Thymus (tissue), 11 donors: ENCODE results near the gene SOX8. TPM values are rescaled to one million over a fixed set of nuclear protein-coding genes. Genes with fewer than 3 reads are reported as not detected.

Experiments used
- DNase-seq, 9 donors: peaks; one replicate each; pipeline ENCODE4 v3.0.0-alpha.2; 2013; ENCODE audit warnings: low spot score in 9 of 9, low read depth in 6 of 9, missing footprints in 1 of 9
- H3K27ac ChIP-seq, 2 donors: one replicate each; pipeline ENCODE4 v1.5.1; 2013; ENCODE audit warnings: control low read depth in 1 of 2, low read depth in 1 of 2, low read length in 1 of 2, mild to moderate bottlenecking in 1 of 2, moderate library complexity in 1 of 2
- H3K27me3 ChIP-seq, 2 donors: one replicate each; pipeline ENCODE4 v1.5.1; 2013; ENCODE audit warnings: low read length in 1 of 2; ENCODE audit not compliant: control insufficient read depth in 2 of 2, insufficient read depth in 1 of 2
- H3K36me3 ChIP-seq, 2 donors: one replicate each; pipeline ENCODE4 v1.5.1; 2013; ENCODE audit warnings: low read length in 1 of 2, mild to moderate bottlenecking in 1 of 2, moderate library complexity in 1 of 2; ENCODE audit not compliant: control insufficient read depth in 2 of 2, insufficient read depth in 2 of 2
- H3K4me1 ChIP-seq, 2 donors: one replicate each; pipeline ENCODE4 v1.5.1; 2013; ENCODE audit warnings: low read length in 2 of 2; ENCODE audit not compliant: control insufficient read depth in 2 of 2, insufficient read depth in 2 of 2
- H3K4me3 ChIP-seq, 2 donors: one replicate each; pipeline ENCODE4 v1.5.1; 2013; ENCODE audit warnings: low read length in 2 of 2, control low read depth in 1 of 2, mild to moderate bottlenecking in 1 of 2
- H3K9me3 ChIP-seq, 2 donors: one replicate each; pipeline ENCODE4 v1.5.1; 2013; ENCODE audit warnings: low read length in 1 of 2, mild to moderate bottlenecking in 1 of 2; ENCODE audit not compliant: control insufficient read depth in 2 of 2, insufficient read depth in 1 of 2
- WGBS: extraction: QIAGEN DNeasy Blood & Tissue Kit; methylation state at CpG from one replicate; pipeline ENCODE4 v1.1.7; 2013; 5-methylcytosine and 5-hydroxymethylcytosine counted together
- polyA plus RNA-seq: library from polyadenylated mRNA; stranded (reverse); fragments of 200-250 nt; gene quantifications from one replicate; pipeline ENCODE4 v1.2.3, GENCODE V29; 2013
- total RNA-seq: library from RNA; stranded (reverse); fragments of 120-200 nt; gene quantifications from one replicate; pipeline ENCODE4 v1.2.4, GENCODE V29; 2013
- donor health status: healthy.

The SOX8 gene
- total and polyA plus RNA-seq, 2 donors = 1.3 to 2.1 TPM

DNA sequence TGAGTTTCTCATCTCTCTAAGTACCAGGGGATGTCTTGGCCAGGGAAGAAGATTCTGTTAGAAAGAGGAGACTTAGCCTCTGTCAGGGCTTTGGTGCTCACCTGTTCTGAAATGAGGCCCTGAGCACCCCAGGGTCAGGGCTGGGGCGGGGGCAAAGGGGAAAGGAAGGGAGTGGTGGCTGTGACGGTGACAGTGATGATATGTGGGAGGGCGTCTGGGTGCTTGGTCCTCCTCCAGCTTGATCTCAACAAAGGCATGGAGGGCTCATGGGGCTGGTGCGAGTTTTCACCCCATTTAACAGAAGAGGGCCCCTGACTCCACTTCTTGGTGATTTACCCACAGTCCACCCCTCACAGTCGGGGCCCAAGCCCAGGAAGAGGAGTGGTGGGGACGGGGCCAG lies 15.1 kb downstream of the SOX8 start:
- peaks cover 0 to 2% of the 10 kb centered on the region in 2 donors for H3K4me1 ChIP-seq
- H3K4me3 ChIP-seq = no peak overlapping the region
- WGBS = 71% methylated on average over 6 of the region's 6 CpGs
- peaks cover 7 to 15% of the 10 kb centered on the region in 2 donors for H3K9me3 ChIP-seq
- peaks cover 14 to 35% of the 10 kb centered on the region in 2 donors for H3K27me3 ChIP-seq
- H3K36me3 ChIP-seq = no peaks in the 10 kb centered on the region
- no peak for DNase-seq
- H3K27ac ChIP-seq = no peak overlapping the region

DNA sequence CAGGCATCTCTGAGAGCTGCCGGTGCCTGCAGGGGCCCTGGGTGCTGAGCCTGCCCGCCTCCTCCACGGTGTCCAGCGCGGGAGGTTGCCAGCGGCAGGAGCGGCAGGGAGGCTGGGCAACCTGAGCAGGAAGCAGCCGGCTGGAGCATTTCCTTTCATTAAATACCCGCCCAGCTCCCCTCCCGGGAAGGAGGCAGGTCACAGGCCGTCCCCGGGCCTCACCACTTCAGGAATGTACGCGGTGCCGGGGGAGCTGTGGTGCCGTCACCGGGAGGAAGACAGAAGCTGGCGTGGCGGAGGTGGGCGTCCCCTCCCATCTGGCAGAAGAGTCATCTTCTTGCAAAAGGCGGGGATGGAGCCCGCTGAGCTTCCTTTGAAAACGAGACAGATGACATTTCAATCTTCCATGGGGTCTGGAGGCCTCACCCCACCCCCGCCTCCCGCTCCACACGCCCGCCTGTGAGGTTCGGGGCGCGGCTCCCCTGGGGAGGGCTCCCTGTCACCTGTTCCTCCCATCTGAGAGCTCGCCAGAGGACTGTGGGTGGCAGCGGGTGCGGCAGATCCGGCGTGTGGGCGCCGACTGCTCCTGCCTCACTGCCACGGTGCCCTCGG lies 16.0 kb downstream of the SOX8 start:
- Histone ChIP-seq H3K36me3 (no peaks in the 10 kb centered on the region), H3K27me3 (peaks cover 14 to 35% of the 10 kb centered on the region in 2 donors), H3K9me3 (peaks cover 7 to 15% of the 10 kb centered on the region in 2 donors), H3K4me3 (peak overlapping the region in 1 of 2 donors; percentile 15), H3K27ac (peak overlapping the region in 1 of 2 donors; percentile 49), H3K4me1 (peaks cover 0 to 2% of the 10 kb centered on the region in 2 donors)
- DNase-seq = peak in 1 of 9 donors; percentile 35
- WGBS = 15% methylated on average over 39 of the region's 39 CpGs

DNA sequence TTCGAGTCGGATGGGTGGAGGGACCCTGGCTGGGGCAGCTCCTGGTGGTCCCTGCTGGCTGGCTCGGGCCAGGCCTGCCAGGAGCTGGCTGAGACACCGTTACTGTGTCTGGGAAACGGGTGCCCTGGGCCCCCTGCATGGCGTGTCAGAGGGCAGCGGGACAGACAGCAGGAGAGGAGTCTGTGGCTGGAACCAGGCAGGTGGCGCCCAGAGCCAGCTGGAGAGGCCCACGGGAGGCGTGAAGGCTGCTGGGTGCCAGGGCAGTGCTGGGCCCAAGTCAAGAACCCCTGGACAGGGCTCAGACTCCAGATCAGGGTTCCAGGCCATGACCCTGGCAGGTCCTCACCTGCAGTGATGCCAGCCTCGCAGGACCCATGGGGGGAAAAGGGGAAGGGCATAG lies 16.6 kb downstream of the SOX8 start:
- no peak for DNase-seq
- Histone ChIP-seq H3K27me3 (peaks cover 14 to 35% of the 10 kb centered on the region in 2 donors), H3K4me3 (no peak overlapping the region), H3K4me1 (peaks cover 0 to 2% of the 10 kb centered on the region in 2 donors), H3K27ac (peak overlapping the region in 1 of 2 donors; percentile 49), H3K36me3 (no peaks in the 10 kb centered on the region), H3K9me3 (peaks cover 7 to 15% of the 10 kb centered on the region in 2 donors)
- 68% methylated on average over 11 of the region's 11 CpGs for WGBS

DNA sequence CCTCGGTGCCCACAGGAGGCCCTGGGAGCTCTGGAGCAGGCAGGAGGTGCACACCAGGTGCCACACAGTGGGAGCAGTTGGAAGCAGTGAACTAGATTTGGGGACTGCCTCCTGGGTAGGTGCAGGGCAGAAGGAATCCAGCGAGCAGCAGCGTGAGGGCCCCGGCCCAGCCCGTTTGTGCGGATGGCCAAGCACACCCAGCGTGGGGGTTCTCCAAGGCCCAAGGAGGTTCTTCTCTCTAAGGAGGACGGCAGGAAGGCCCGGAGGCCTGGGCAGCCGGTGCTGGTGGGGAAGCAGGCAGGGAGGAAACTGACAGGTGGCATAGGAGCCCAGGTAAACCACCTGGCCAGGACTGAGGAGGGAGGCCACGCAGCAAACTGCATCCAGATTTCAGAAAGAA lies 17.0 kb downstream of the SOX8 start:
- Histone ChIP-seq H3K36me3 (no peaks in the 10 kb centered on the region), H3K4me3 (no peak overlapping the region), H3K9me3 (peaks cover 7 to 15% of the 10 kb centered on the region in 2 donors), H3K27me3 (peaks cover 14 to 37% of the 10 kb centered on the region in 2 donors), H3K4me1 (peaks cover 0 to 4% of the 10 kb centered on the region in 2 donors), H3K27ac (peak overlapping the region in 1 of 2 donors; percentile 31)
- 89% methylated on average over 11 of the region's 11 CpGs for WGBS
- no peak for DNase-seq

DNA sequence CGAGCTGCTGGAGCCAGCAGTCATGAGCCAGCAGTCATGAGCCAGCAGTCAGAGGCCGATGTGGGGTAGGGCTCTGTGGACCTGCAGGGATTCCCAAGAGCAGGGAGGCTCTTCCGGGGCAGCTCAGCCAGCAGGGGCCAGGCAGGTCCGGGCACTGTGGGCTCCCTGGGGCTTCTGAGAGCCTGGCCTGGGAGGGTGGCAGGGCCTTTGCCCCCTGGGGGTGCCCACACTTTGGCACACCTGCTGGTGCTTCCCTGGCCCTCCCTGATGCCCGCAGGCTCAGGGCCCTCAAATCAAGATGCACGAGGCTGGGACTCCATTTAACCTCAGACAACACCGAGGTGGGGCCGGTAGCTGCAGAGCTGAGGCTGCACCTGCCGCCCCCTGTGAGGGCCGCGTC lies 18.1 kb downstream of the SOX8 start:
- DNase-seq = no peak
- Histone ChIP-seq H3K9me3 (peaks cover 7 to 15% of the 10 kb centered on the region in 2 donors), H3K27ac (no peak overlapping the region), H3K27me3 (peaks cover 14 to 38% of the 10 kb centered on the region in 2 donors), H3K4me1 (peaks cover 0 to 10% of the 10 kb centered on the region in 2 donors), H3K4me3 (no peak overlapping the region), H3K36me3 (no peaks in the 10 kb centered on the region)
- 94% methylated on average over 11 of the region's 11 CpGs for WGBS

DNA sequence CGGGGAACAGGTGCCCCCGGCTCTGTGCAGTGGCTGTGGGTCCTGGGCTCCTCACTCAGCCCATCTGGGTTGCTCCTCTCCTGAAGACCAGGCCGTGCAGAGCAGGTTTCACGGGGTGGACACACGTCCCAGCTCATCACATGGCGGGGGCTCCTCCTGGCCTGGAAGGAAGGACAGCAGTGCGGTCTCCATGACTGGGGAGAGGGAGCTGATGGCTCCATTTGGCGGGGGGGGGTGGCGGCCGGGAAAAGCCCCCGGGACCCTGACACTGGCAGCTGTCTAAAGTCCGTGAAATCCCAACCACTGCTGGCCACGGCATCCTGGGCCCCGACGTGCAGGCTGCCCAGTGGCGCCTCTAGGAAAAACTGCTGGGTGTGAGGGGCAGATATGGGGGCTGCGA lies 19.0 kb downstream of the SOX8 start:
- Histone ChIP-seq H3K27me3 (peaks cover 14 to 38% of the 10 kb centered on the region in 2 donors), H3K9me3 (peaks cover 2 to 6% of the 10 kb centered on the region in 2 donors), H3K27ac (no peak overlapping the region), H3K36me3 (no peaks in the 10 kb centered on the region), H3K4me3 (no peak overlapping the region), H3K4me1 (peaks cover 0 to 10% of the 10 kb centered on the region in 2 donors)
- WGBS = 98% methylated on average over 17 of the region's 17 CpGs
- no peak for DNase-seq

DNA sequence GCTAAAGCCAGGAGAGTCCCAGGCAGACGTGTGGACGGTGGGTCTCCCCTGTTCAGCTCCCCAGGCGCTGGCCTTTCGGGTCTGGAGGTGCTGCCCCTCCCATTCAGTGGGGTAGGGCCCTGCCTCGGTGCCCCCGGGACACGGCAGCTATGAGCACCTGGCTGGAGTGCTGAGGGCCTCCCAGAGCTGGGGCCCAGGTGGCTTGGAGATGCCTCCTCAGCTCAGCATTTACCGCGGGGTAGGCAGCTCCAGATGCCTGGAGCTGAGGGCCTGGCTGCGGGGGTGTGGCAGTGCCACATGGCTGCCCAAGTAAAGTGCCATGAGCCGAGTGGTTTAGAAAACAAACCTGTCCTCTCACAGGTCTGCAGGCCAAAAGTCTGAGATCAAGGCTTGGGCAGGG lies 19.5 kb downstream of the SOX8 start:
- no peak for DNase-seq
- H3K4me3 ChIP-seq = no peak overlapping the region
- 96% methylated on average over 11 of the region's 11 CpGs for WGBS
- peaks cover 2% of the 10 kb centered on the region in 2 donors for H3K9me3 ChIP-seq
- H3K36me3 ChIP-seq = no peaks in the 10 kb centered on the region
- H3K27ac ChIP-seq = no peak overlapping the region
- H3K27me3 ChIP-seq = peaks cover 14 to 36% of the 10 kb centered on the region in 2 donors
- H3K4me1 ChIP-seq = peaks cover 0 to 10% of the 10 kb centered on the region in 2 donors

DNA sequence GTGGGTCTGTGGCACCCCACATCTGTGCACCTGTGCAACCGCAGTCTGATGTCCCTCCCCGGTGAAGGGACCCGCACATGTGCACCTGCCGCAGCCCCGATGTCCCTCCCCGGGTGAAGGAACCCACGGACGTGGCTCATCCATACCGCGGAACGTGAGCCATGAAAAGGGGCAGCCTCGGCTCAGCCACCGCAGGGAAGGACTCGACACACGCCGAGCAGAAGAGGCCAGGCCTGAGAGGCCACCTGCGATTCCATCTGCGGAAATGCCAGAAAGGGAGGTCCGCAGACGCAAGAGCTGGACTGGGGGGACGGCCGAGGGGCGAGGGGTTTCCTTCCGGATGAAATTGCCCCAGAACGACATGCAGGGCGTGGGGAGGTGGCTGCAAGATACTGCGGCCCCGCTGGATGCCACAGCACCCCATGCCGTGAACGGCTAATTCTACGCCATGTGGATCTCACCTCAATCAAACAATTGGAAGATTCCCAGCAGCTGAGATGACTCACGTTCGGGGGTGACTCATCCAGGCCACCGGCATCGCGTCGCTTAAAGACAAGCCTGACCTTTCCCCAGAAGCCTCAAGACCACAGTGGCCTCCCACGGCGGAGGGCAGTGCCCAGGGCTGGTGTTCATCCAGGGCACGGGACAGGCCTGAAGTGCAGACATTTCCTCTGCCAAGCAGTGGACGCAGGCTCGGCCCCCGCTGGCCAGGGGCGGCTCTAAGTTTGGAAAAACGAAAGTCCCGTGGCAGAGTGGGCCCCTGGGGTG lies 21.0 kb downstream of the SOX8 start:
- Histone ChIP-seq H3K4me1 (peaks cover 0 to 10% of the 10 kb centered on the region in 2 donors), H3K27ac (no peak overlapping the region), H3K27me3 (peaks cover 9 to 25% of the 10 kb centered on the region in 2 donors), H3K4me3 (no peak overlapping the region), H3K36me3 (no peaks in the 10 kb centered on the region), H3K9me3 (no peaks in the 10 kb centered on the region)
- WGBS = 92% methylated on average over 46 of the region's 46 CpGs
- no peak for DNase-seq
